ENCODE results near the gene SLC2A13.
"Not testable (repeated sequence)": the region's sequence is repeated elsewhere in the genome, so short reads cannot be mapped to it uniquely, and the experiment has no call there.

The SLC2A13 gene

DNA sequence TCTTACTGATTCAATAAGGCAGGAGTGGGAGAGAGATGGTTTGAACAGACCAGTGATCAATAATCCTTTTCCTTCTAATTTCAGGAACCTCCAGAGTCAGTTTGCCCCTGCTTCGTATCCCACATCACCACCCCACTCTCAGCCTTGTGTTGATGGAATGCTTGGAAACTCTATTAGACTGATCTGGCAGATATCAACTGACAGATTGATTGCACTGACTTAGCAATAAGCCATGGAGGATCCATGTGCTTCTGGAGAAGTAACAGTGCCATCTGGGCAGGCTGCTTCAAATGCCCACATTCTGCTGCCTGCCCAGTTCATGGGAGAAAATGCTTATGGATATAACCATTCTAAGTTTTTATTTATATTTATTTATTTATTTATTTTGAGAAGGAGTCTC lies 218.0 kb downstream of the SLC2A13 start:
- in situ Hi-C loops (cut with MboI; ENCODE audit: low sequenced_read_pairs): no loop called here

DNA sequence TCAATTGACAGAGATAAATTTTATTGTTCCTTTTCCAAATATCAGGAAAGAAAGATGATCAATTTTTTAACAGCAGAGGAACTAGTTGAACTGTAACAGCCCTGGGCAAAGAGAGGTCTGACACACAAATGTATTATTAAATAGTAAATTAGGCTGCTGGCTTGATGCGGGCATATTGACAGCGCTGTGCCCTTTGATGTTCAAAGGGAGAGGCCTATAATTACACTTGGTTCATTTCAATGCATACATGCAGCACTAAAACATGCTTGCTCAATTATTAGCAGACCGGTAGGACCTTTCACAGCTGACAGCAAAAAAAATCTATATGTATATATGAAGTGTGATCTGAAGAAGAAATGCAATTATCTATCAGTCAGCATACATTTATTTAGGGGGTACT lies 219.8 kb downstream of the SLC2A13 start:
- in situ Hi-C loops (cut with MboI; ENCODE audit: low sequenced_read_pairs): no loop called here

DNA sequence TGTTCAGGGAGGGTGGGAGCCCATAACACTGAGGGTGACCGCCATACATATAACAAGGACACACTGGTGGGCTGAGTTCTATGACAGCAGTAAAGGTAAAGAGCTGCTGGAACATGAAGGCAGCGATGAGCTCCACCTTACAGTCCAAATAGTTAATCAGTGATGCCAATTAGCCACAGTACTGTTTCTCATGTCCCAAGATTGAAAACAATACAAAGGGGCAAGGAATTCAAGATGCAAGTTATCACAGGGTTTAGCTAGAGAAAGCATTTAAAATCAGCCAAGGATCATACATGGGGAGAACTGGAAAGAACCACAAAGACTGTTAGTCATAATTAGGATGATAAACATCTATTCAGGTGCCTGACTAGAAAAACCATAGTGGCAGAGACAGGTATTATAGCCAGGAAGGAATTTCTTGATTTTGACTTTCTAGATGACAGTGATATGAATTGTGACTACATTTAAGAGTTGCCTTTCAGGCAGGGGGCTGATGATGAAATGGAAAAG lies 221.2 kb downstream of the SLC2A13 start:
- in situ Hi-C loops (cut with MboI; ENCODE audit: low sequenced_read_pairs): no loop called here

DNA sequence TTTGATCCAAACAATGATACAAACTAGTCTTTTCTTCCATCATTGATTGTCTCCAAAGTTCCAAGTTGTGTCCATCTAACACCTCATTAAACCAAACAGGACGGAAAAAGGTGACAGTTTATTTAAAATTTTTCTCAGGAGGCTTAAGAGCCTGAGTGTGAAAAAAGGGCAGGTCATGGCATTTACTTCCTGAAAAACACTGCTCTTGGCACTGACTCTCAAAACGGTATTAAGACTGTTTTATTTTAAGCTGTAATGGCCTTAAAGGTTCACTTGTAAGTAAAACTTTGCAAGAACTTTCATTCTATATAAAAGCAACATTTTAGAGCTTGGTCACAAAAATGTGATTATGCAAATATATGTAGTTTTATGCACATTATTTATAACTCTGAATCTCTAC lies 222.5 kb downstream of the SLC2A13 start:
- in situ Hi-C loops (cut with MboI; ENCODE audit: low sequenced_read_pairs): no loop called here

DNA sequence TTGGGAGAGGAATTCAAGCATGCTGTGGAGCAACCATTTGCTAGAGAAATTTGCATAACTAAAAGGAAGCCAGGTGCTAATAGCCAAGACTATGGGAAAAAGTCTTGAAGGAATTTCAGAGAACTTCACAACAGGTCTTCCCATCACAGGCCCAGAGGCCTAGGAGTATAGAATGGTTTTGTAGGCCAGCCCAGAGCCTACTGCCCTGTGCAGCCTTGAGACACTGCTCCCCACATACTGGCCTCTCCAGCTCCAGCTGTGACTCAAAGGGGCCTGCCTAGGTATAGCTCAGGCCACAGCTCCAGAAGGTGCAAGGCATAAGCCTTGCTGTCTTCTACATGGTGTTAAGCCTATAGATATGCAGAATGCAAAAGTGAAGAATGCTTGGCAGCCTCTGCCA lies 227.1 kb downstream of the SLC2A13 start:
- in situ Hi-C loops (cut with MboI; ENCODE audit: low sequenced_read_pairs): no loop called here

DNA sequence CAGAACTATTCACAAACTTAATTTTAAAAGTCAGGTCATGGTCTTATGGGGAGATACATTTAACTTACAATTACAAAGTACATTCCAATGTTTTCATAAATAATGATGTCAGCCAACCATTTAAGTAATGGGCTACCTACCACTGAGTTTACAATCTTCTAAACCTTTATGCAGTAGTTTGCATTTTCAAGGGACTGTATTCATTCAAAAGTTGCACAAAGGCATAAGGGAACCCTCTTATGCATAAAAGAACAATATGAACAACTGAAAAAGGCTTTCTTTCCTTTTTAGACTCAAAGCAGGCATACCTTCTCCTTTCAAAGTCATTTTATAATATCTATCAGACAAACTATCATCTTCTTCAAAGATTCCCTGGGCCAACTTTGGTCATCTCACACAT lies 230.2 kb downstream of the SLC2A13 start:
- in situ Hi-C loops (cut with MboI; ENCODE audit: low sequenced_read_pairs): no loop called here

DNA sequence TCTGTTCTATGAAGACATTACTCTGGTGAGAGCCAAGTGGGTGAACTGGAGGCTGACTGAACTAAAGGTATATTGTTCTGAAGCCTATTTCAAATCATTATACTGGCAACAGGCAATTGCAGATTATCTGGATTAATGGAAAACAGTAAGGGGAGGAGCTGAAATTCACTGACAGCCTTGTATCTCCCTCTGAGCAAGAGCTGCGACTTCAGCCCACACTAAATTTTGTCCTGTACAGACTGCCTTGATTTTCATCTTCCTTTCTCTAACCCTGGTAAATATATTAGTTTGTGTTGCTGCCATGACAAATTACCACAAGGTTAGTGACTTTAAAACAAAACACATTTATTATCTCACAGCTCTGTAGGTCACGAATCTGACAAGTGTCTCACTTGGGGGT lies 231.1 kb downstream of the SLC2A13 start:
- in situ Hi-C loops (cut with MboI; ENCODE audit: low sequenced_read_pairs): no loop called here

DNA sequence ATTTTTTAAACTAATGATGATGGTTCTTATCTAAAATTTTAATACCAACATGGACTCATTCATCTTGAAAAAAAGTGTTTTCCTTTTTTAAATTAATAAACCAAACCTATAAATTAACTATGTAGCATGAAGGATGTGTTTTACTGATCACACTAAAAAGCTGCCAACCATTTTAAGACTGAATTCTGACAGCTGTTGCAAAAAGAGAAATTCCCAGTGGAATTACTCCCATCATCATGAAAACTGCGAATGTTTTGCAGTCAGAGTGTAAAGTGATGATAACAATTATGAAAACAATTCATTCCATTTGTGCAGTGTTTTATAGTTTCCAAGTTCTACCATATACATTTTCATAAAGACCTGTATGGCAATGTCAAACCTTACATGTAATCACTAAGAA lies 232.8 kb downstream of the SLC2A13 start:
- in situ Hi-C loops (cut with MboI; ENCODE audit: low sequenced_read_pairs): no loop called here

DNA sequence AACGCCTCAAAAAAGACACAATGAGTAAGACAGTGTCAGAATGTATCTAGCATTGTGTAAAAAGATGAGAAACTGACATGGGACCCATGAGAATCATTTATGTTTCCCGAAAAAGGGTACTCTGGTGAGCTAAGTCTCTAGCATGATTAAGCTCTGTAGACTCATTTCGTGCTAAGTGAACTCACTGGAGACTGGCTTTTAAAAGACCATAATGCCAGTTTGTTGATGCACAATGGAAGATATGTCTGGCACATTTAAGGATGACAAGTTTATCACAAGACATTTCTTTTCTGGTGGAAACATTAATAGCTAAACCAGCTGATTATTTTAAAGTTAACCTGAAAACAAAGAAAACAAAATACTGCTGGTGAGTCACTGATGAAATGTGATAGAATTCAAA lies 233.5 kb downstream of the SLC2A13 start:
- in situ Hi-C loops (cut with MboI; ENCODE audit: low sequenced_read_pairs): no loop called here

DNA sequence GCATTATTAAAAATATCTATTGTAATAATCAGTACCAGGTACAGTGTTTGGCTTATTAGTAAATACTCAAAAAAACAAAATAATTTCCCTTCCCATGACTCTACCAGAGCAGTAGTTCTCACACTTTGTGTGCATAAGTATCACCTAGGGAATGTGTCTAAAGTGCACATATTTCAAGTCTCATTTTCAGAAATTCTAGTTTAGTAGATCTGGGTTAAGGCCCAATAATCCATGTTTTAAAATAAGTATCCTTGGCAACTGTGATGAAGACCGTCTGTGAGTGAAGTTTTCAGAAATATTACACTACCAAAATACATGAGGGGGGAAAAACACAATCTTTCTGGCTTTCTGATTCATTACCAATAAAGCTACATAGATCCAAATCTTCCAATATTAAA lies 237.6 kb downstream of the SLC2A13 start:
- in situ Hi-C loops (cut with MboI; ENCODE audit: low sequenced_read_pairs): no loop called here

DNA sequence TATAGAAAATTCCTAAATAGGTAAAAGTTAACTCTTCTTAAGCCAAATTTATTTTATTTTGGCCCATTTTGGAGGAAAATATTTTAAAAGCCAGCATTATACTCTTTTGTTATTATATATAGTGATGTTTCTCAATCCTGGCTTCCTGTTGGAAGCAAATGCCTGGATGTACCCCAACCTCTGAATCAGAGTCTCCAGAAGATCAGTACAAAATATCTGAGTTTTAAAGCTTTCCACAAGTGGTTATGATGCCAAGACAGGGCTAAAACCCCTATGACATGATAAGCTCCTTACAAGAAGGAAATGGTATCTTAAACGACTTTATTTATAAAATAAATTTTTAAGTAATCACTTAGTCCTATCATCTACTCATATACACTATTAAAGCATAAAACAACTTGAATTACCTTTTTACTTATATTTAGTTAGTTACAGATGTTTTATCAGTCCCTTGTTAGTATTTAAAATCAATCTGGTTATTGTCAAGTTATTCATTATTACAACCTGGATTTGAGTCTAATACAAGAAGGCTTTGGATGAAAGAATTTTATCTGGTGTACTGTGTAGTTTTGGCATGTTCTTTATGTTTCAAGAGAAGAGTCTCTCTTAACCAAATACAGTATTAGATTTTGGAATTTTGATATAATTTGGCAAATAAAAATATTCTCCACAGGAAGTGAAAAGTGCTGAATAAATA lies 238.1 kb downstream of the SLC2A13 start:
- in situ Hi-C loops (cut with MboI; ENCODE audit: low sequenced_read_pairs): no loop called here

DNA sequence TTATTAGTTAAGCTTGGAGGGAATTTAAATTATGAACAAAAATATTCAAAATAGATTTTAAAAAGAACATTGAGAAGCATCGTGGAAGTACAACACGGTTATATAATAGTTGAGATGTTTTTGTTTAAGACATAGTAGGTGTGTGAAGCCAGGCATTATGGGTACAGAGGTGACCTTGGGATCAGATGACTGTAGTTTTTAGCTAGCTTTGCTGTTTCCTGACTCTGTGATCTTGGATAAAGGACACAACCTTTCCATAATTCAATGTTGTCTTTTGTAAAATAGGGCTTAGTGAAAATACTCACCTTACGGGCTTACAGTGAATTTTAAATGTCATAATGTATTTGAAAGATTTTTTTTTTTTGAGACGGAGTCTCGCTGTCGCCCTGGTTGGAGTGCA lies 239.7 kb downstream of the SLC2A13 start:
- in situ Hi-C loops (cut with MboI; ENCODE audit: low sequenced_read_pairs): no loop called here

DNA sequence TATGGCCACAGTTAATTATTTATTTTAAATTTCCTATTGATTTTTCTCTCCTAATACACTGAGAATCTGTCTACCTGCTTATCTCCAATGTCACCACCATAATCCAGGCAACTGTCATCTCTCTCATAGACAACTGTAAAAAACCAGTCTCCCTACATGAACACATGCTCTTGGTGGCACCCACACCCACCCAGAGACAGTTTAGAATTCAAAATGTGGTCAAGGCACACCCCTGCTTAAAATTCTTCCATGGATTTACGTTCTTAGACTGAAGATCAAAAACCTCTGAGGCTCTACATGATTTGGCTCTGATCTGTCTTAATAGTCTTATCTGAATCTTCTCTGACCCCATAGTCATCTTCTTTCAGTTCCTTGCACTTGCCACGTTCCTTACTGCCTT lies 245.2 kb downstream of the SLC2A13 start:
- in situ Hi-C loops (cut with MboI; ENCODE audit: low sequenced_read_pairs): no loop called here

DNA sequence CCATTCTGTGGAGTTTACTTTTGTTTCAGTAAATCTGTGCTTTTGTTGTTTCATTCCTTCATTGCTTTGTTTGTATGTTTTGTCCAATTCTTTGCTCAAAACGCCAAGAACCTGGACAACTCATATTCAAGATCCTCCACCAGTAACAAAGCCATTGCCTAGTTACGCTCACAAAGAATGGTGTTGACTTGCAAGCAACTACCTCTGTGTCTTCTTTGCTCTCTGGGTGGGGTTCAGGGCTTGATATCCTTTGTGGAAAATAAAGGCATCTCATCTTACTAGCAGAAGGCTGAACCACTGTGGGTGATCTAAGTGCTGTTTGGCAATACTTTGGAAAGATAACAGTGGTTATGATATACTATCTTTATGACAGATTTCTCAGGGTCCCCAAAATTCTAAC lies 252.9 kb downstream of the SLC2A13 start:
- in situ Hi-C loops (cut with MboI; ENCODE audit: low sequenced_read_pairs): no loop called here

DNA sequence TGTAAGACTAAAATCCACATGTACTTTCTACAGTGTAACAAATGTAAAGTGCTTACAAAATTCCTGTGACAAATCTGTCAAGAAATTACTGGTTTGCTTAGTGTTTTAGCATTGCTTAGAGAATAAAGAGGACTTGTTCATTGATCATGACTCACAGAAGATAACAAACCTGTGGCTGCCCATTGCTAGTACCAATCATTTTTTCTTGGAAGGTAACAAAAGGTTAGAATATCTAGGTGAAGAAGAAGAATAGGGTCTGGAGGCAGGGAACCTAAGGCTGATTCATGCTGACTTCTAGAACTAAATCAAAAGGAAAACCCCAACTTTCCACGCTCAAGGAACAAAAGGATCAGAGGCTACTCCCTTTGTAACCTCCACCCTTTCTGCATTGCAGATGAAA lies 253.5 kb downstream of the SLC2A13 start:
- in situ Hi-C loops (cut with MboI; ENCODE audit: low sequenced_read_pairs): no loop called here

DNA sequence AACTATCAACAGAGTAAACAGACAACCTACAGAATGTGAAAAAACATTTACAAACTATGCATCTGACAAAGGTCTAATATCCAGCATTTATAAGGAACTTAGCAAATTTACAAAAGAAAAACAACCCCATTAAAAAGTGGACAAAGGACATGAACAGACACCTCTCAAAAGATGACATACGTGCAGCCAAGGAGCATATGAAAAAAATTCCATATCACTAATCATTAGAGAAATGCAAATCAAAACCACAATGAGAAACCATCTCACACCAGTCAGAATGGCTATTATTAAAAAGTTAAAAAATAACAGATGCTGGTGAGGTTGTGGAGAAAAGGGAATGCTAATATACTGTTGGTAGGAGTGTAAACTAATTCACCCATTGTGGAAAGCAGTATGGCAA lies 257.7 kb downstream of the SLC2A13 start:
- in situ Hi-C loops (cut with MboI; ENCODE audit: low sequenced_read_pairs): not testable (repeated sequence)

DNA sequence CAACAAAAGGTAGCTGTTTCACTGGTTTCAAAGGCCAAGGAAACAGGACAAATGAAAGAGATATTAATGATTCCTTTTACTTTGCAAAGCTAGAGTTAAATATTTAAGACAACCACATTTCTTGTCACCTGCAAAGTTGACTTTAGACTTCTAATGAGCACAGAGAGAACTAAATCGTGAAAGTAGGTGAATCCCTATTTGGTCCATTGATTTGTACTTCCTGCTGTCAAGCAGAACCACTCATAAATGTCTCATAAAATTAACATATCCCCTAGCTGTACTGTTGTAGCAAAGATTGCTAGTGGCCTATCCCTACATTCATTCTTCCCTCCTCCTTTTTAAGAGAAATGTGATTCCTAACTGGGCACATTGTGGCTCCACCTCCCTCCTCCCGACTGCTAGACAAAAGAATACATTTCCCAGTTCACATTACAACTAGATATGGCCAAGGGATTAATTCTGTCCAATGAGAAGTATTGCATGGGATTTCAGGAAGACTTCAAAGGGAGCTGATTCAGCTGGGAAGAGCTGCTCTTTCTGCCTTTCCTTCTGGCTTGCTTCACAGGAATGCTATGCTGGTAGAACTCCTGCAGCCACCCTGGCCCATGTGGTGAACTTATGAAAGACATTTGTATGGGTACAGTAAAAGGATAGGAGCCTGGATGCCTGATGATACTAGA lies 258.8 kb downstream of the SLC2A13 start:
- in situ Hi-C loops (cut with MboI; ENCODE audit: low sequenced_read_pairs): no loop called here

DNA sequence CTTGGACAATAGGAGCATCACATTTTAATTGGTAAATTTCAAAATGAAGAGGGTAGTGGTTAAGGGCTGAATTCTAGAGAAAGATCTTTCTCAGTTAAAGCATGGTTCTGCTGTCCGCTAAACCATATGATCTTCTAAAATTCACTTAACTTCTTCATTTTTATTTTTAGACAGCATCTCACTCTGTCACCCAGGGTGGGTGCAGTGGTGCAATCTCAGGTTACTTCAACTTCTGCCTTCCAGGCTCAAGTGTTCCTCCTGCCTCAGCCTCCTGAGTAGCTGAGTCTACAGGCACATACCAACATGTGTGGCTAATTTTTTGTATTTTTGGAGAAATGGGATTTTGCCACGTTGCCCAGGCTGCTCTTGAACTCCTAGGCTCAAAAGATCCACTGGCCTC lies 259.6 kb downstream of the SLC2A13 start:
- in situ Hi-C loops (cut with MboI; ENCODE audit: low sequenced_read_pairs): no loop called here

DNA sequence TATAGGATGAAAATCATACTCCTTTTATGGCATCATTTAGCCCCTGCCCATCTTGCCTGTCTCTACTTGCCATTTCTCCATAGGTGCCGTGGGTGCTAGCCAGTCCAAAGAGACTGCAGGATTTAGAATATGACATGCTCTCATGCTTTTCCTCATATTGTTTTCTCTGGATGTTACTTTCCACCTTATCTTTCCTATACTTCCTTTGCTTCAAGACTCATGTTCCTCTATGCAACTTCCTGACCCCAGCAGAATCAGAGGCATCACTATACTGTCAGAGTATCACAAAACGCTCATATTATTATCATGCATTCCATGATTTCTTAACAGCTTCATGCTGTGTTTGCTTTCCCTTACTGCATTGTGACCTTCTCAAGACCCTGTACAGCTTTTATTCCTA lies 265.5 kb downstream of the SLC2A13 start:
- in situ Hi-C loops (cut with MboI; ENCODE audit: low sequenced_read_pairs): no loop called here

DNA sequence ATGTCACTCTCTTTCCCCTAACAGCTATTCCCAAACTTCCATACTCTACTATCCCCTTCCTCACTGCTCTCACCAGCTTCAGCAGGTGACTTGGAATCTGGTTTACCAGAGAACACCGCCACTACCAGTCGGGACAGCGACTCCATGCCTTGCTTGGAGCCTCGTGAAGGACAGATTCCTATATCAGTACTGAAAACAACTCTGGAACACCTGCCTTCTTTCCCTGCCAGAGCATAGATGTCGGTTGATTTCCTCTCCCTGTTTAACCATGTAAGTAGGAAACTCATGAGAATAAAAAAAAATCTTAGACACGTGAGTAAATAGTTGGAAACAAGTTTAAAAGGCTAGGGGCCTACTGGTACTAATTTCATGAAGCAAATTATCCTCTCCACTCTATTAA lies 266.8 kb downstream of the SLC2A13 start:
- in situ Hi-C loops (cut with MboI; ENCODE audit: low sequenced_read_pairs): no loop called here

DNA sequence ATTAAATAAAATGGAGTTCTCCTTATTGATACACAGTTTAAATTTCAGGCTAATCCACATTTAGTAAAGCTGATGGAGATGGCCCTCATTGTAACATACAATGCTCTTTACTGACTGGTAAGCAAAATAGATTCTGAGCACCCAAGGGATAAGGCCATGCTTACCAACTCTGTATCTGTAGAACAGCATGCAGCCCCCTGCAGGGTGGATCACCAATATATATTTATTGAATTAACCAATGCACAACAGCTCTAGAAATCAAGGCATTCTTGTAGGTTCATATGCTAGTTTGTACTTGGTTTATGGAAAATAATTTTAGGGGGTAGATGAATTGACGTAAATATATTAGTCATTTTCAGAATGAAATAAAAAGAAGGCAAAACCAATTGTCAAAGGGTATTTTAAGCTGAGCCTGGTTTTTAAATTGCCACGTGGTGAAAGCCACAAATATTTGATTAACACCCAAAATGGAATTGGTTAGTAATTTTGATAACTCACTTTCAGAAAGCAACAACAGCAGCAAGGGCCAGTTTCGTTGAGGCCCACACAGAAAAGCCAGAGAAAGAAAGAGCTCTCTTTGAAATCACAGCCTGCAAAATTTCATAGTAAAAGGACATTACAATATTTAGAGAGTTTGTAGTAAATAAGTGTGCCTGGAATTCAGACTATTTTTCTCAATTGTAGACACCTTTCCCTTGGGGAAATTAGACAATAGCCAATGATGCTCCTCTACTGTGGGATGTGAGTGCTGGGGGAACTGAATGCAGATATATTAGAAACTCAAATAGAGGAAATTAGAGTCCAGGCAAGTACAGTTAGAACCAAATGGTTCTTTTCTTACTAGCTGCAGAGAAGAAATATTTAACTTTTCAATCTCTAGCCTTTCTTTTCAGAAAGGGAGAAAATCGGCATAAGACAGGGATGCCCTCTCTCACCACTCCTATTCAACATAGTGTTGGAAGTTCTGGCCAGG lies 270.1 kb downstream of the SLC2A13 start:
- in situ Hi-C loops (cut with MboI; ENCODE audit: low sequenced_read_pairs): no loop called here
